Suprapubic skin (tissue), 4 donors: ENCODE measurements around the gene SPOCK1. TPM values are rescaled to one million over a fixed set of nuclear protein-coding genes. Genes with fewer than 3 reads are reported as not detected.
A peak's percentile ranks its signal among the peaks of the same experiment; 100 is the strongest.

Experiments used
- DNase-seq, 2 donors: peaks; one replicate each; pipeline ENCODE4 v3.0.0-alpha.2; 2019; ENCODE audit warnings: low spot score in 2 of 2
- H3K27ac ChIP-seq: fragments of 200-600 bp; sonication (generic); one replicate; pipeline ENCODE4 v1.5.1; 2019
- H3K27me3 ChIP-seq: fragments of 200-600 bp; sonication (generic); one replicate; pipeline ENCODE4 v1.5.1; 2019
- H3K36me3 ChIP-seq: fragments of 200-600 bp; sonication (generic); one replicate; pipeline ENCODE4 v1.5.1; 2019
- H3K4me1 ChIP-seq: fragments of 200-600 bp; sonication (generic); one replicate; pipeline ENCODE4 v1.5.1; 2019
- H3K4me3 ChIP-seq: fragments of 200-600 bp; sonication (generic); one replicate; pipeline ENCODE4 v1.5.1; 2019; ENCODE audit warnings: mild to moderate bottlenecking
- H3K9me3 ChIP-seq: fragments of 200-600 bp; sonication (generic); one replicate; pipeline ENCODE4 v1.5.1; 2019
- EP300 ChIP-seq: sonication (generic); formaldehyde crosslinking; IDR thresholded peaks from one replicate; pipeline ENCODE4 v1.6.1; 2017; ENCODE audit warnings: antibody characterized with exemption
- POLR2A ChIP-seq, 2 donors: fragments of 450-650 bp; IDR thresholded peaks; one replicate each; pipeline ENCODE4 v1.6.1; 2017; ENCODE audit warnings: antibody characterized with exemption in 2 of 2, mild to moderate bottlenecking in 2 of 2, moderate library complexity in 2 of 2
- POLR2AphosphoS5 ChIP-seq, 3 donors: sonication (generic); formaldehyde crosslinking; IDR thresholded peaks; one replicate each; pipeline ENCODE4 v1.6.1; 2017; ENCODE audit warnings: antibody characterized with exemption in 3 of 3
- WGBS: methylation state at CpG from one replicate; pipeline ENCODE4 v1.1.5; 2018; 5-methylcytosine and 5-hydroxymethylcytosine counted together
- total RNA-seq, 4 donors: library from RNA; depleted of rRNA; stranded (reverse); fragments of >200 nt; gene quantifications; one replicate each; pipeline ENCODE4 v1.1.0, GENCODE V29; 2016
- TF ChIP-seq, protein P1 (sequence below), 2 donors: fragments of 200-600 bp in 1 of 2; fragments of 450-650 bp in 1 of 2; sonication (generic) in 1 of 2; IDR thresholded peaks; one replicate each; pipeline ENCODE4 v1.5.1; 2016 to 2019; ENCODE audit warnings: antibody characterized with exemption in 2 of 2, mild to moderate bottlenecking in 1 of 2, moderate library complexity in 1 of 2

Gene SPOCK1
- total RNA-seq, 4 donors from 2014 or later: 3.9 to 11.6 (median 5.4) TPM

DNA sequence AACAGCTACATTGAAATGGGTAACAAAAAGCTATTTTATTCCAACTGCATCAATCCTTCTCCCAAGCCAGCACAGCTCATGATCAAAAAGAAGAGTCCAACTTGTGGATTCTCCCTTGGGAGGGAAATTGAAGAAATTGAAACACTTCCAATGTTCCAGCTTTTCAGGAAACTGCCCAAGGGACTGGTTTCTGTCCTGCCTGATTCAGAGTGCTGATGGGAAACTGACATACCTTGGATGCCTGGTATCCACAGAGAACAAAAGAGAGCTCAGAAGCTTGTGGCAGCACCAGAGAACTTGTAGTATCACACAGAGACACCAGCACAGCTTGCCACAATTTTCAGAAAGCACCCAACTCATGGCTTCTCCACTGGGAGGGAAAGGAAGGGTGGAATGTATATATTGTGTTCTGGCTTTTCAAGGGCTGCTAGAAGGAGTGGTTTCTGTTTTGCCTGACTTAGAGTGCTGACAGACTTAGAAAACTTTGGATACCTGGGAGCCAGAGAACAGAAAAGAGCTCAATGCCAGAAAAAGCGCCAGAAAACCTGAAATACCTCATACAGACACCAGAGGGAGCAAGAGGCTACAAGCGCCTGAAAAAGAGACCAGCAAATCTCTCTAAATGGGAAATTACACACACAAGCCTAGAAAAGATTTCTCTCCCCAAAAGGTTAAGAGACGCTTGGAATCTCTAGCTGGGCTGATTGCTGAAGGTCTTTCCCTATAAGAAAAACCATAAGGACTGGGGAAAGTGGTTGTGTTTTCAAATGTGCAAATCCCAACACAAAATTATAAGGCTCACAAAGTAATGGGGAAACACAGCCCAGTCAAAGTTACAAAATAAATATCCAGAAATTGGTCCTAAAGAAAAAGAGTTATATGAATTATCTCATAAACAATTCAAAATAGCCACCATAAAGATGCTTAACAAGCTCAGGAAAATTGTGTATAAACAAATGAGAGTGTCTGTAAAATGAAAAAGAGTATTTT is 178.8 kb downstream of the SPOCK1 start:
- Histone ChIP-seq H3K36me3 (no peaks in the 10 kb centered on the region), H3K4me1 (peaks cover 8% of the 10 kb centered on the region), H3K4me3 (no peak overlapping the region), H3K27me3 (no peaks in the 10 kb centered on the region), H3K9me3 (no peaks in the 10 kb centered on the region), H3K27ac (no peak overlapping the region)
- no peak for DNase-seq
- TF ChIP-seq EP300 (no peak), POLR2AphosphoS5 (IDR thresholded peaks at IDR 0.05) (no peak), POLR2A (IDR thresholded peaks at IDR 0.05) (no peak)
- TF ChIP-seq, protein P1, sequence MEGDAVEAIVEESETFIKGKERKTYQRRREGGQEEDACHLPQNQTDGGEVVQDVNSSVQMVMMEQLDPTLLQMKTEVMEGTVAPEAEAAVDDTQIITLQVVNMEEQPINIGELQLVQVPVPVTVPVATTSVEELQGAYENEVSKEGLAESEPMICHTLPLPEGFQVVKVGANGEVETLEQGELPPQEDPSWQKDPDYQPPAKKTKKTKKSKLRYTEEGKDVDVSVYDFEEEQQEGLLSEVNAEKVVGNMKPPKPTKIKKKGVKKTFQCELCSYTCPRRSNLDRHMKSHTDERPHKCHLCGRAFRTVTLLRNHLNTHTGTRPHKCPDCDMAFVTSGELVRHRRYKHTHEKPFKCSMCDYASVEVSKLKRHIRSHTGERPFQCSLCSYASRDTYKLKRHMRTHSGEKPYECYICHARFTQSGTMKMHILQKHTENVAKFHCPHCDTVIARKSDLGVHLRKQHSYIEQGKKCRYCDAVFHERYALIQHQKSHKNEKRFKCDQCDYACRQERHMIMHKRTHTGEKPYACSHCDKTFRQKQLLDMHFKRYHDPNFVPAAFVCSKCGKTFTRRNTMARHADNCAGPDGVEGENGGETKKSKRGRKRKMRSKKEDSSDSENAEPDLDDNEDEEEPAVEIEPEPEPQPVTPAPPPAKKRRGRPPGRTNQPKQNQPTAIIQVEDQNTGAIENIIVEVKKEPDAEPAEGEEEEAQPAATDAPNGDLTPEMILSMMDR (IDR thresholded peaks at IDR 0.05): peak; percentile 42 to 67
- WGBS: 9% methylated on average over 3 of the region's 3 CpGs

DNA sequence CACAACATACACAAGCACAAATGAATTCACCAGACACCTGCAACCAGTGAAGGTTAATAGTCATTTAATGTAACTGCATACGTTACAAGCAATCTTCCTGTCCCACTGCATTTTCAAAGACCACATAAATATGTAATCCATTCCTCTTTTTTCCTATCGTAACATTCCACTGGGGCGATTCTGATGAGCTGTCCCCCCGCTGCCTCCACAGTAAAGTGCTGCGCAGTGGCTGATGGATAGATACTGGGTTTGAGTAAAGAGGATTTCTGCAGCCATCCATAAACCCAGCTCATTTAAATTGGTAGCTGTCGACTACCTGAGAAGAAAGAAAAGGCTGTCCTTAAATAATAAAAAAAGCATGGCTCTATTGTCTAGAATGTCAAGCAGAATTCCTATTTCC is 181.1 kb downstream of the SPOCK1 start:
- Histone ChIP-seq H3K4me3 (no peak overlapping the region), H3K4me1 (peaks cover 8% of the 10 kb centered on the region), H3K36me3 (no peaks in the 10 kb centered on the region), H3K27ac (no peak overlapping the region), H3K27me3 (no peaks in the 10 kb centered on the region), H3K9me3 (no peaks in the 10 kb centered on the region)
- no peak for TF ChIP-seq EP300
- no peak for TF ChIP-seq POLR2AphosphoS5 (IDR thresholded peaks at IDR 0.05)
- WGBS: 91% methylated on average over 6 of the region's 6 CpGs
- DNase-seq: no peak

DNA sequence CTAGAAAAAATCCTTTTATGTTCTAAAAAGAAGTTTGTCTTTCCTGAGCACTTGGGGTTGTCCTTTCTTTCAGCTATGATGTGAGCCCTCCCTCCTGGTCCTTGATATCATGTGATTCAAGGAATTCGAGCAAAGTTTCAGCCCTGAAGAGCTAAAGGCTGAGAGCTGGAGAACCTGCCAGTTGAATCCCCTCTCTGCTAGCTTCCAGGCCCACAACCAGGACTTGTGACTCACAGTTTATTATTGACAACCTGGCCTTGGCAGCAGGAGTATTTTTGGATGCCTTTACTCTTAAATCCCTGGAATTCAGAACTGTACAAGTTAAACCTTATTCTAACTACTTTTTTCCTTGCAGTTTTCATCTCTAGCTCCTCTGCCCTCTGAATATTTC is 182.8 kb downstream of the SPOCK1 start:
- no peak for DNase-seq
- Histone ChIP-seq H3K36me3 (no peaks in the 10 kb centered on the region), H3K4me1 (peaks cover 8% of the 10 kb centered on the region), H3K27ac (no peak overlapping the region), H3K4me3 (no peak overlapping the region), H3K27me3 (no peaks in the 10 kb centered on the region), H3K9me3 (no peaks in the 10 kb centered on the region)
- WGBS: 36% methylated on average over 1 of the region's 1 CpG
- no peak for TF ChIP-seq POLR2AphosphoS5 (IDR thresholded peaks at IDR 0.05)
- no peak for TF ChIP-seq POLR2A (IDR thresholded peaks at IDR 0.05)
- no peak for TF ChIP-seq EP300

DNA sequence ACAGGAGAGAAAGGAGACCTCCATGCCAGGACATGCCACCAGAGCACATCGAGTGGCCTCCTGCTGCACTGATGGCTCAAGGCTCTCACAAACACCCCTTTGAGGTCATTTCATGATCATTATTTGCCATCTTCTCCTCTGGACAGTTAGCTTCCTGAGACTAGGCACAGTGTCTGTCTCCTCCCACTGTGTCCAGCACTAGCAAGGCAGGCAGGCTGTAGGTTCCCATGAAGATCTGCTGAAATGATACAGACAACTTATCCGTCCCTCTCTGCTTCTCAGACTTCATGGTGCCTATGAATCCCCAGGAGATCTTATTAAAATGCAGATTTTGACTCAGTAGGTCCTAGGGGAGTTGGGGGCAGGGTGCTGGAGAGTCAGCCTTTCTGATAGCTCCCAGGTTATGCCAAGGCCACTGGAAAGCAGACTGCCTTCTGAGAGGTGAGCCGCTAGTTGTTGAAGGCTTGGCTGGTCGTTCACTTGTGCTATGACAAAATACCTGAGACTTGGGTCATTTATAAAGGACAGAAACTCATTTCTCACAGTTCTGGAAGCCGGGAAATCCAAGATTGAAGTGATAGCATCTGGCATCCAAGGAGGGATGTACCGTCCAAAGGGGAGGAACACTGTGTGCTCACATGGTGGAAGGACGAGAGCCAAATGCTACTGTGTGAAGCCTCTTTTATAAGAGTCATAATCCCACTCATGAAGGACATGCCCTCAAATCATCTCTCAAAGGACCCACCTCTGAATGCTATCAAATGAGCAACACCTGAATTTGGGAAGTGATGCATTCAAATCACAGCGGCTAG is 183.4 kb downstream of the SPOCK1 start:
- Histone ChIP-seq H3K36me3 (no peaks in the 10 kb centered on the region), H3K4me3 (no peak overlapping the region), H3K27me3 (no peaks in the 10 kb centered on the region), H3K9me3 (no peaks in the 10 kb centered on the region), H3K4me1 (peaks cover 8% of the 10 kb centered on the region), H3K27ac (no peak overlapping the region)
- TF ChIP-seq EP300 (no peak), POLR2A (IDR thresholded peaks at IDR 0.05) (no peak), POLR2AphosphoS5 (IDR thresholded peaks at IDR 0.05) (no peak)
- TF ChIP-seq, protein P1 (IDR thresholded peaks at IDR 0.05): no peak
- WGBS: 74% methylated on average over 8 of the region's 8 CpGs
- DNase-seq: no peak

DNA sequence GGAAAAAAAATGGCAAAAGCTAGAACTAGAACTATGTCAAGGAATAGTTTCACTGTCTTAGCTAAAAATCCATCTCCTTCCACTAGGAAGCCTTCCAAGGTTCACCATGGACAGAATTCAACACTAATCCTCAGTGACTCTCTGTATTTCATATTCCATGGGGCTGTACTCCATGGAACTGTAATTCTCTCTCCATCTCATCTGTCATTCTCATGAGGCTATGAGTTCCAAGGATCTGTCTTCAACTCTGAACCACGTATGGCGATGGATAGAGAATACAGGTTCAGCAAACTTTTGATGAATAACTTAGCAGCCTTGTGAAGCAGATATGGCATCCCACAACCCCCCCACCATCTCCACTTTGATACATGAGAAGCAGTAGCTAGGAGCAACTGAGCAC is 184.0 kb downstream of the SPOCK1 start:
- H3K4me3 ChIP-seq: no peak overlapping the region
- WGBS: 94% methylated on average over 2 of the region's 2 CpGs
- no peak overlapping the region for H3K27ac ChIP-seq
- peaks cover 9% of the 10 kb centered on the region for H3K4me1 ChIP-seq
- DNase-seq: no peak
- H3K36me3 ChIP-seq: no peaks in the 10 kb centered on the region
- H3K9me3 ChIP-seq: no peaks in the 10 kb centered on the region
- no peaks in the 10 kb centered on the region for H3K27me3 ChIP-seq
- no peak for TF ChIP-seq EP300
- no peak for TF ChIP-seq POLR2AphosphoS5 (IDR thresholded peaks at IDR 0.05)
- TF ChIP-seq POLR2A (IDR thresholded peaks at IDR 0.05): no peak
- TF ChIP-seq, protein P1 (IDR thresholded peaks at IDR 0.05): no peak
